Type B pancreatic cell (in vitro differentiated cells): Measurements from ENCODE around the gene WNT3A. TPM values are rescaled to one million over a fixed set of nuclear protein-coding genes. Genes with fewer than 3 reads are reported as not detected.

Experiments
- DNase-seq: peaks from one replicate; pipeline ENCODE4 v3.0.0; 2021; ENCODE audit warnings: mixed read lengths; ENCODE audit not compliant: unreplicated experiment; ENCODE audit errors: extremely low spot score
- H3K27ac Mint-ChIP-seq: 2 replicates; pipeline ENCODE4 v1.8.0; 2021; ENCODE audit warnings: mild to moderate bottlenecking, mixed read lengths
- H3K27me3 Mint-ChIP-seq: 2 replicates; pipeline ENCODE4 v1.8.0; 2021; ENCODE audit warnings: mixed read lengths
- H3K36me3 Mint-ChIP-seq: 2 replicates; pipeline ENCODE4 v1.8.0; 2021; ENCODE audit warnings: mixed read lengths
- H3K4me1 Mint-ChIP-seq: one replicate; pipeline ENCODE4 v1.8.0; 2021; ENCODE audit warnings: mixed read lengths; ENCODE audit not compliant: unreplicated experiment
- H3K4me3 Mint-ChIP-seq: 2 replicates; pipeline ENCODE4 v1.8.0; 2021; ENCODE audit warnings: mild to moderate bottlenecking, mixed read lengths
- H3K9me3 Mint-ChIP-seq: 2 replicates; pipeline ENCODE4 v1.8.0; 2021; ENCODE audit warnings: mixed read lengths
- total RNA-seq: library from RNA; stranded (reverse); gene quantifications from 2 replicates; pipeline ENCODE4 v1.2.1, GENCODE V29; 2021; ENCODE audit warnings: low replicate concordance
- TF ChIP-seq, protein P1 (sequence below): fragments of 200-600 bp; sonication (generic); conservative IDR thresholded peaks from 2 replicates; pipeline ENCODE4 v1.5.0; 2021; ENCODE audit warnings: antibody characterized with exemption, mild to moderate bottlenecking

Gene WNT3A
- total RNA-seq, 1 donor from 2014 or later, result 6.4 TPM

DNA sequence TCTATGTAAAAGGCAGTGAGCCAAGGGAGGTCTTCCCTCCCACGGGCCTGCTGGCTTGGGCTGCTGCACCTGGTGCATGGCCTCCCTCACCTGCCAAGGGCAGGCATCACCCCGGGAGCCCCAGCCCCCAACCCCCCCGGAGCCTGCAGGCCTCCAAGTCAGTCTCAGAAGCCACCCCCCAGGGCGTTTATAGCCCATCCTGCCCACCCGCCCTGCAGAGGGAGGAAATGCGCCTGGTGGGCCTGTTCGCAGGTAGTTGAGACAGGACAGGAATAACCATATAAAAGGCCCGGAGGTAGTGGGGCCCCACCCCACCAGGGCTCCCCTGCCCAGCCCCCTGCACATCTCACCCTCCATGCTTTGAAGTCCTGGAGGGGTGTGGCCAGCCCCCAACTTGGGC lies 57.5 kb downstream of the WNT3A start:
- Mint-ChIP-seq H3K36me3 (no peaks in the 10 kb centered on the region), H3K9me3 (no peaks in the 10 kb centered on the region), H3K4me3 (no peak overlapping the region), H3K4me1 (no peaks in the 10 kb centered on the region), H3K27ac (no peak overlapping the region), H3K27me3 (peaks cover 43% of the 10 kb centered on the region)
- TF ChIP-seq, protein P1, sequence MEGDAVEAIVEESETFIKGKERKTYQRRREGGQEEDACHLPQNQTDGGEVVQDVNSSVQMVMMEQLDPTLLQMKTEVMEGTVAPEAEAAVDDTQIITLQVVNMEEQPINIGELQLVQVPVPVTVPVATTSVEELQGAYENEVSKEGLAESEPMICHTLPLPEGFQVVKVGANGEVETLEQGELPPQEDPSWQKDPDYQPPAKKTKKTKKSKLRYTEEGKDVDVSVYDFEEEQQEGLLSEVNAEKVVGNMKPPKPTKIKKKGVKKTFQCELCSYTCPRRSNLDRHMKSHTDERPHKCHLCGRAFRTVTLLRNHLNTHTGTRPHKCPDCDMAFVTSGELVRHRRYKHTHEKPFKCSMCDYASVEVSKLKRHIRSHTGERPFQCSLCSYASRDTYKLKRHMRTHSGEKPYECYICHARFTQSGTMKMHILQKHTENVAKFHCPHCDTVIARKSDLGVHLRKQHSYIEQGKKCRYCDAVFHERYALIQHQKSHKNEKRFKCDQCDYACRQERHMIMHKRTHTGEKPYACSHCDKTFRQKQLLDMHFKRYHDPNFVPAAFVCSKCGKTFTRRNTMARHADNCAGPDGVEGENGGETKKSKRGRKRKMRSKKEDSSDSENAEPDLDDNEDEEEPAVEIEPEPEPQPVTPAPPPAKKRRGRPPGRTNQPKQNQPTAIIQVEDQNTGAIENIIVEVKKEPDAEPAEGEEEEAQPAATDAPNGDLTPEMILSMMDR, result no peak
- DNase-seq, result no peak

- H3K9me3 Mint-ChIP-seq, result no peaks in the 10 kb centered on the region
- DNase-seq, result no peak
- H3K36me3 Mint-ChIP-seq, result no peaks in the 10 kb centered on the region
- TF ChIP-seq, protein P1, result no peak
- H3K4me3 Mint-ChIP-seq, result no peak overlapping the region
- H3K4me1 Mint-ChIP-seq, result no peaks in the 10 kb centered on the region
- peaks cover 37% of the 10 kb centered on the region for H3K27me3 Mint-ChIP-seq
- H3K27ac Mint-ChIP-seq, result no peak overlapping the region
These were observed 58.1 kb downstream of the WNT3A start for GRCh38 chr1:228064741-228065542.

- no peaks in the 10 kb centered on the region for H3K4me1 Mint-ChIP-seq
- H3K9me3 Mint-ChIP-seq, result no peaks in the 10 kb centered on the region
- no peak for DNase-seq
- H3K27me3 Mint-ChIP-seq, result peaks cover 33% of the 10 kb centered on the region
- no peaks in the 10 kb centered on the region for H3K36me3 Mint-ChIP-seq
- H3K4me3 Mint-ChIP-seq, result no peak overlapping the region
- TF ChIP-seq, protein P1, result no peak
- no peak overlapping the region for H3K27ac Mint-ChIP-seq
These were observed 58.9 kb downstream of the WNT3A start for GRCh38 chr1:228065543-228066347.

- no peaks in the 10 kb centered on the region for H3K4me1 Mint-ChIP-seq
- H3K36me3 Mint-ChIP-seq, result no peaks in the 10 kb centered on the region
- TF ChIP-seq, protein P1, result no peak
- no peak for DNase-seq
- H3K4me3 Mint-ChIP-seq, result no peak overlapping the region
- no peak overlapping the region for H3K27ac Mint-ChIP-seq
- H3K27me3 Mint-ChIP-seq, result peaks cover 32% of the 10 kb centered on the region
- H3K9me3 Mint-ChIP-seq, result no peaks in the 10 kb centered on the region
These were observed 59.6 kb downstream of the WNT3A start for GRCh38 chr1:228066416-228066815.

- Mint-ChIP-seq H3K27ac (no peak overlapping the region), H3K4me3 (no peak overlapping the region), H3K4me1 (no peaks in the 10 kb centered on the region), H3K36me3 (no peaks in the 10 kb centered on the region), H3K27me3 (peaks cover 34% of the 10 kb centered on the region), H3K9me3 (no peaks in the 10 kb centered on the region)
- TF ChIP-seq, protein P1, result no peak
- no peak for DNase-seq
These were observed 60.3 kb downstream of the WNT3A start for GRCh38 chr1:228066891-228067654.
